GM21528 (cell line): ENCODE data around the gene COBLL1.
"Not testable (repeated sequence)": the region's sequence is repeated elsewhere in the genome, so short reads cannot be mapped to it uniquely, and the experiment has no call there.

Source experiments
- ATAC-seq: cut with Tn5 transposase; IDR thresholded peaks from one replicate; pipeline ENCODE4 v1.9.1; 2021; ENCODE audit warnings: mild to moderate bottlenecking, moderate library complexity; ENCODE audit not compliant: unreplicated experiment, low FRiP score

Gene COBLL1

GRCh38 chr2:164722616-164723338 lies 118.8 kb downstream of the COBLL1 start:
- ATAC-seq = no peak

- ATAC-seq = no peak
These were observed 120.2 kb downstream of the COBLL1 start for GRCh38 chr2:164721430-164721829.

- no peak for ATAC-seq
These were observed 121.4 kb downstream of the COBLL1 start for GRCh38 chr2:164719996-164720941.

GRCh38 chr2:164717000-164717803 lies 124.4 kb downstream of the COBLL1 start:
- no peak for ATAC-seq

DNA sequence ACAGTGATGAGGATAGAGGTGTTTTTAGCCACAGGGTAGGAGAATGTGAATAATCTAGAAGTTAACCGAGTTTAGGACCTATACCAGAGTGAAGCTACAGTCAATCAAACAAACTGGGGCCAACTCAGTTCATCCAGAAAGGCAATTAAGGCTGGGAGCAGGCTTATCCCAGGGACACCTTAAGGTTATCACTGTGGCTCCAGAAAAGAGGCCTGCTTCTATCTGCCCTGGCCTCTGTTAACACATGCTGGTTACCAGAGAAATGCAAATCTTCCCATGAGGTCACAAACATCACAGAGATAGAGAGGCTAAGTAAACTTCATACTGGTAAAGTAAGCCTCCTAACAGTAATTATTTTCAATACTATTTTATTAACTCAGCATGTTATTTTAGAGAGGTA lies 127.2 kb downstream of the COBLL1 start:
- ATAC-seq = no peak

DNA sequence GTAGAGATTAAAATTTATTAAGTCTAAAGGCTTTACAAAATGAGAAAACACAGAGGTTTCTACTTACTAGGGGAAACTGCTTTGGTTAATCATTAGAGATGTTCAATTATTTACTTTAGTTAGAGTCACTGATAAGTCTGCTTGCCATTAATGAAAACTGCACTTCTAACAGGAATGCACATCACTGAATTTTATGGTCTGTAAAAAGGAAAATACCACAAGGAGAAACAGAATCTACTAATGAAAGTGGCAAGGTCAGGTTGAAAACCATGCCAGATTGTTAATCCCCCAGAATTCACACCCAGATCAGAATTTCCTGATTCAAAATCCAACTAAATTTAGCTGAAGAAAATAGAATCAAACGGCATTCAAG lies 129.9 kb downstream of the COBLL1 start:
- peak; percentile 65 for ATAC-seq

GRCh38 chr2:164710837-164711765 lies 130.5 kb downstream of the COBLL1 start:
- peak; percentile 42 for ATAC-seq

- ATAC-seq = not testable (repeated sequence)
These were observed 131.3 kb downstream of the COBLL1 start for GRCh38 chr2:164710252-164710836.

DNA sequence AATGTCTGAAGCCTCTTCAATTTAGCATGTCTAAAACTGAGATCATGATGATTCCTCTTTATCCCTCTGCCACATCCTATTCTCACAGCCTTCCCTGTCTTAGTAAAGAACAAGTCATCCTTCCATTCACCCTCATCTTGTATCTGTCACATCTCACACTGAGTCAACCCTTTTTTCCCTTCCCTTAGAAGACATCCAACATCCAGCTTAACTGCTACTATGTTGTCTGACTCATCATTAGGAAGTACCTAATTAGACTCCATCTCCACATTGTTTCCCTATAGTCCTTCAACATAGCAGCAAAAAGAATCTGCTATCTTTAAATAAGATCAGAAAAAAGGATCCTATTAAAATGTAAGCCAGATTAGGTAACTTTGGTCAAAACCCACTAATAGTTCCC lies 135.1 kb downstream of the COBLL1 start:
- no peak for ATAC-seq

GRCh38 chr2:164705412-164706167 lies 136.0 kb downstream of the COBLL1 start:
- ATAC-seq = no peak

DNA sequence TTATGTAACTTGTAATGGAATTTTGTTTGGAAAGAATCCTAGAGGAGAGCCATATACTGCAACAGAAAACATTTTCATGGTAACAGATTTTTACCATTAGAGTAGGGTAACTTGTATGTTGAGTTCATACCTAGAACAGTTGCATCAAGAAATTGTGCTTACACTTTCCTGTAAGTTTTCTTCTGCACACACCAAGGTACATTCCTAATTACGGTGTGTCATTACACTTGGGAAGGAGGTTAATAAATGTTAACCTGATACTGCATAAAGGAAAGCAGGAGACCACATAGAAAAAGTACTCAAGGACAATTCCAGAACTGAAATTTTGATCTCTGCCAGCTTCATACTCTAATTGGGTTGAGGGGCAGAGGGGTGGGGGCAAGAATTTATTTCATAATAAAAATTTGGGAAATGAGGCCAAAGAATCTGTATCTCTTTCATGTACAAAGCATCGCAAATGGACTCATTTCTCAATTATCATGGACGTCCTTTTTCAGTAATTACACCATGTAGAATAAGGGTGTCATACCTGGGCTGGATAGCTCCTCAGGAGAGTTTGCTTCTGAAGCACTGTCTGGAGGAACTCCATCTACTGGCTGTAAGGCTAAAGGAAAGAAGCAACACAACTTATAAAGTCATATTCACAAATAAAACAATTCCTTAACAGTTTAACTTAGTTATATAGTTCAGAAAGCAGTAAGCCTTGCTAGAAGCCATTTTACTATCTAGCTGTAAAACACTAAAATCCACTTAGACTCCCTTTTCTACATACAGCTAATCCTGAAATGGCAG lies 137.5 kb downstream of the COBLL1 start:
- ATAC-seq = no peak

GRCh38 chr2:164701565-164701964 lies 140.1 kb downstream of the COBLL1 start:
- ATAC-seq = no peak

DNA sequence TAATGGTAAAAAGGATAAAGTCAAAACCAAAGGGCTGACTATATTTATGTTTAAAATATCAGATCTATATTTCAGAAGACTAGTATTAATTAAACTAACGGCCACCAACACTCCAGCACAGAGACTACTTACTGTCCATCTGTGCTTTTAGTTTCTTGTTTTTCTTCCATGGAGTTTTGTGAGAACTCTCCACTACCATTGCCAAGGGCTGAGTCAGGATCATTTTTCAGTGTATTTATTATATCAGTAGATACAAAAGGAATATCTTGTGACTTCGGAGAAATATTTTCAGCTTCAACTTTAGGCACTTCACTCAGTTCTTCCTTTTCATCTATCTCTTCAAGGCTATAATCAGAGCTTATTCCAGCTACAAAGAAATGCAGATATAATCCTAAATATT lies 141.2 kb downstream of the COBLL1 start:
- no peak for ATAC-seq

- no peak for ATAC-seq
These were observed 143.7 kb downstream of the COBLL1 start for GRCh38 chr2:164697688-164698461.

DNA sequence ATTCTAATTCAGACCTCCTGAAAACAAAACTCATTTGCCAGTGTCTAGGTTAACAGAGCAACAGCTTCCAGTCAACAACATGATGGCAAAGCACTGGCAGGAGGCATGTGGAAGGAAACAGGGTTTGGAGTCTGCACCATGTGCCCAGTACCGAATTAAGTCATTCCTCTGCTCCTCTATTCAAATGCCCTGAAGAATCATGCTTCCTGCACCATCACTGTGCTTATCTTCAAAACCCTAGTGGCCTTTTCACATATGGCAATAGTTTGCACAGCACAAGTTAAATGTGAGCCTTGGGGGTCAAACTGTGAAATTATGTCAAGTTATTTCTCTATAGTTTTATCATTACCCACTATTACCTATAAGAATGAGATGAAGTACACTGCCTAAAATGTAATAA lies 145.0 kb downstream of the COBLL1 start:
- ATAC-seq = no peak

DNA sequence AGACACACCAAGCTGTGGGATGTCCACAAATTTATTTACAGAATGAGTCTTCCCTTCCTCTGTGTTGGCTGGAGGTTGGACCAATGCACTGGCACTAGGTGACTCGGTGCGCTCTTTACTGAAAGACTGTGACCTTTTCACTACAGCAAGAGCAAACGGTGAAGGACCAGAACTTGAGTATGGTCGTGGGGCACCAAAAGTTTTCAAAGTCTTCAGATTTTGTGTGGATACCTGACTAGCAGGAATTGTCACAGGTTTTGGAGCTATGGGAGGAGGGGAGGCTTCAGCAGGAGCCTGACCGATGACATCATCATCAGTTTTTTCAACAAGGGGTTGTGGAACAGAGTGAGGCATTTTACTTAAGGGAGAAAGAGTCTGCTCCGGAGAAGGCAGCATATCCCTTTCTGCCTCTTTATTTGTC lies 147.3 kb downstream of the COBLL1 start:
- ATAC-seq = no peak

- no peak for ATAC-seq
These were observed 147.8 kb downstream of the COBLL1 start for GRCh38 chr2:164693834-164694233.
